Neural crest cell (in vitro differentiated cells): Measurements from ENCODE around the gene CHRNA4. TPM values are rescaled to one million over a fixed set of nuclear protein-coding genes. Genes with fewer than 3 reads are reported as not detected.

Source experiments
- DNase-seq: peaks from one replicate; pipeline ENCODE4 v3.0.0; 2021; ENCODE audit warnings: low read depth, mixed read lengths, low spot score
- H3K27ac Mint-ChIP-seq: one replicate; pipeline ENCODE4 v1.8.0; 2021; ENCODE audit warnings: mild to moderate bottlenecking, mixed read lengths; ENCODE audit not compliant: unreplicated experiment
- H3K27me3 Mint-ChIP-seq: 2 replicates; pipeline ENCODE4 v1.8.0; 2021; ENCODE audit warnings: low read depth, mild to moderate bottlenecking, mixed read lengths
- H3K36me3 Mint-ChIP-seq: 2 replicates; pipeline ENCODE4 v1.8.0; 2021; ENCODE audit warnings: low read depth, mild to moderate bottlenecking, mixed read lengths
- H3K4me1 Mint-ChIP-seq: 2 replicates; pipeline ENCODE4 v1.8.0; 2021; ENCODE audit warnings: mixed read lengths
- H3K4me3 Mint-ChIP-seq: one replicate; pipeline ENCODE4 v1.8.0; 2021; ENCODE audit warnings: mild to moderate bottlenecking, mixed read lengths
- H3K9me3 Mint-ChIP-seq: 2 replicates; pipeline ENCODE4 v1.8.0; 2021; ENCODE audit warnings: mixed read lengths
- CTCF ChIP-seq: fragments of 200-600 bp; sonication (generic); conservative IDR thresholded peaks from 2 replicates; pipeline ENCODE4 v1.5.0; 2021; ENCODE audit warnings: antibody characterized with exemption, mild to moderate bottlenecking
- total RNA-seq: library from RNA; stranded (reverse); gene quantifications from 2 replicates; pipeline ENCODE4 v1.2.1, GENCODE V29; 2021

Gene CHRNA4
- total RNA-seq, 1 donor from 2014 or later: 5.4 TPM

DNA sequence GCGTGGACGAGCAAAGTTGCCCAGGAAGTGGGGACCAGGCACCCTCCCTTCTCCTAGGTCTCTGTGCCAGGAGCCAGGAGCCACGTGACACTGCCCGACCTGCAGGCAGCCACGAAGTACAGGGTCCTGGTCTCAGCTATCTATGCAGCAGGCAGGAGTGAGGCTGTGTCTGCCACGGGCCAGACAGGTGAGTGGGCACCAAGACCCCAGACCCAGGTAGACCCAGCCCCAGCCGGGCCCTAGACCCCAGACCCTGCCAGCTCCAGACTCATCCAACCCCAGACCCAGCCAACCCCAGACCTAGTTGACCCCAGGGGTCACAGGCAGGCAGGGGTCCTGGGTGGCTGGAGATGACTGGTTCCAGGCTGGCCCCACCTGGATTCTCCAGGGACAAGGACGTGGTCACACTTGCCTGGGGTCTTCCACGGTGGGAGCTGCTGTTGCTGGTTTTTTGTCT lies 47.1 kb downstream of the CHRNA4 start:
- no peaks in the 10 kb centered on the region for H3K36me3 Mint-ChIP-seq
- H3K4me3 Mint-ChIP-seq: no peak overlapping the region

GRCh38 chr20:63313349-63314014 lies 47.7 kb downstream of the CHRNA4 start:
- Mint-ChIP-seq H3K9me3 (no peaks in the 10 kb centered on the region), H3K4me1 (peaks cover 4% of the 10 kb centered on the region), H3K4me3 (no peak overlapping the region), H3K27ac (no peak overlapping the region), H3K36me3 (no peaks in the 10 kb centered on the region), H3K27me3 (no peaks in the 10 kb centered on the region)
- DNase-seq: no peak
- TF ChIP-seq CTCF: no peak

More for the DNA sequence above, 47.1 kb downstream of the CHRNA4 start:
- H3K9me3 Mint-ChIP-seq: no peaks in the 10 kb centered on the region
- no peak for DNase-seq
- no peaks in the 10 kb centered on the region for H3K27me3 Mint-ChIP-seq
- TF ChIP-seq CTCF: no peak
- peaks cover 4% of the 10 kb centered on the region for H3K4me1 Mint-ChIP-seq
- no peak overlapping the region for H3K27ac Mint-ChIP-seq

- no peak overlapping the region for H3K27ac Mint-ChIP-seq
- no peak for TF ChIP-seq CTCF
- H3K9me3 Mint-ChIP-seq: no peaks in the 10 kb centered on the region
- no peaks in the 10 kb centered on the region for H3K36me3 Mint-ChIP-seq
- H3K27me3 Mint-ChIP-seq: no peaks in the 10 kb centered on the region
- no peak for DNase-seq
- H3K4me3 Mint-ChIP-seq: no peak overlapping the region
- H3K4me1 Mint-ChIP-seq: peaks cover 4% of the 10 kb centered on the region
These were observed 48.3 kb downstream of the CHRNA4 start for GRCh38 chr20:63312690-63313348.

DNA sequence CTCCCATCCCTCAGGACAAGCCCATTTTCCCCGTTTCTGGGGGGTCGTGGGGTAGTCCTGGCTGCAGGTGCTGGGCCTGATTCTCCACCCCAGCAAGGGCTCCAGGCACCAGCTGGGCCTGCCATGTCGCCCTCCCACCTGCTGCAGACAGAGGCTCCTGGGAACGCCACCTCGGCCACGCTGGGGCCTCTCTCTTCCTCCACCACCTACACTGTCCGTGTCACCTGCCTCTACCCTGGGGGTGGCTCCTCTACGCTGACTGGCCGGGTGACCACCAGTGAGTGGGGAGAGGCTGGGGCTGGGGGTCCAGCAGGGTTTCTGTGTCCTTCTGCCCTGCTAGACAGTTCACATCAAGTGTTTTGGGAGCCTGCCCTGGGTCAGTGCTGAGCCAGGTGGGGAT lies 48.9 kb downstream of the CHRNA4 start:
- DNase-seq: no peak
- Mint-ChIP-seq H3K9me3 (no peaks in the 10 kb centered on the region), H3K4me3 (no peak overlapping the region), H3K4me1 (peaks cover 4% of the 10 kb centered on the region), H3K27ac (no peak overlapping the region), H3K36me3 (no peaks in the 10 kb centered on the region), H3K27me3 (no peaks in the 10 kb centered on the region)
- no peak for TF ChIP-seq CTCF

DNA sequence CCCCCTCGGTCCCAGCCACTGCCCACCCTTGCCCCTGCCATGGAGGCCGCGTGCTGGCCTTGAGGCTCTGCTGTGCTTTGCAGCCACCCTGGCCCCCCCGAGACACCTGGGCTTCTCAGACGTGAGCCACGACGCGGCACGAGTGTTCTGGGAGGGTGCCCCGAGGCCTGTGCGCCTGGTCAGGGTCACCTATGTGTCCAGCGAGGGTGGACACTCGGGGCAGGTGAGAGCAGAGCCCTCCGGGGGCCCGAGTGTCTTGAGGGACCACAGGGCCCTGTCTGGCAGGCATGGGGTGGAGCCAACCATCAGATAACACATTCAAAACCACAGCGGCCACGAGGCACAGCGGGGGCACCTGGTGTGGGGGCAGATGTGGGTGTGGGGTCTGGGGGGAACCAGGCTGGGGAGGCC lies 49.3 kb downstream of the CHRNA4 start:
- TF ChIP-seq CTCF: no peak
- Mint-ChIP-seq H3K27ac (no peak overlapping the region), H3K4me3 (no peak overlapping the region), H3K36me3 (no peaks in the 10 kb centered on the region), H3K9me3 (no peaks in the 10 kb centered on the region), H3K4me1 (peaks cover 4% of the 10 kb centered on the region), H3K27me3 (no peaks in the 10 kb centered on the region)
- DNase-seq: no peak
